ENCODE measurements around the gene MIA.

DNA sequence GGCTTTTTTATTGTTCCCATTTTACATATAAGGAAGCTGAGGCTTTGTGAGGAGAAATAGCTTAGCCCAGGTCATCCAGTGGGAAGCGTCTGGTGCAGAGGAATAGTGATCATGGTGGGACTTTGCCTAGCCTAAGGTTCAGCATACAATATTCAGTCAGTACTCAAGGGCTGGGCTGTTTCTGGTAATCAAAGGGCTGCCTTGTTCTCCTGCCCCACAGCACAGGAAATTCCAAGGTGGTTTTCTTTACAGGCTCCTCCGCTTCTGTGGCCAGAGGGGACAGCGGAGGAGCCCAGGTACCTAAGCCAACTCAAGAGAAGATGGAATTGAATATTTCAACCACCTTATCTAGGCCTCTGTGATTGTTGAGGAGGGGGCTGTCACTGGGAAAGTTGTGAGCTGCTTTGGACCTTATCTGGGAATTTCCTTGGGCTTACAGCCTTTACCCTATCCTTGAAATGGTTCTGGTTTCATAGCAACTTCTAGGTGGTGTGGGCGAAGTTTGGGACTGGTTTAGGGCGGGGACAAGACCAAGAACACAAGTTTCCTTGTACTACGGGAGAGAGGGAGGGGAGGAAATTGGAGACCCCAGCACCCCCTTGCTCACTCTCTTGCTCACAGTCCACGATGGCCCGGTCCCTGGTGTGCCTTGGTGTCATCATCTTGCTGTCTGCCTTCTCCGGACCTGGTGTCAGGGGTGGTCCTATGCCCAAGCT lies at the start of gene MIA:
- TF ChIP-seq EZH2 (IDR thresholded peaks at IDR 0.05) = no peak
- TF ChIP-seq, protein P1, sequence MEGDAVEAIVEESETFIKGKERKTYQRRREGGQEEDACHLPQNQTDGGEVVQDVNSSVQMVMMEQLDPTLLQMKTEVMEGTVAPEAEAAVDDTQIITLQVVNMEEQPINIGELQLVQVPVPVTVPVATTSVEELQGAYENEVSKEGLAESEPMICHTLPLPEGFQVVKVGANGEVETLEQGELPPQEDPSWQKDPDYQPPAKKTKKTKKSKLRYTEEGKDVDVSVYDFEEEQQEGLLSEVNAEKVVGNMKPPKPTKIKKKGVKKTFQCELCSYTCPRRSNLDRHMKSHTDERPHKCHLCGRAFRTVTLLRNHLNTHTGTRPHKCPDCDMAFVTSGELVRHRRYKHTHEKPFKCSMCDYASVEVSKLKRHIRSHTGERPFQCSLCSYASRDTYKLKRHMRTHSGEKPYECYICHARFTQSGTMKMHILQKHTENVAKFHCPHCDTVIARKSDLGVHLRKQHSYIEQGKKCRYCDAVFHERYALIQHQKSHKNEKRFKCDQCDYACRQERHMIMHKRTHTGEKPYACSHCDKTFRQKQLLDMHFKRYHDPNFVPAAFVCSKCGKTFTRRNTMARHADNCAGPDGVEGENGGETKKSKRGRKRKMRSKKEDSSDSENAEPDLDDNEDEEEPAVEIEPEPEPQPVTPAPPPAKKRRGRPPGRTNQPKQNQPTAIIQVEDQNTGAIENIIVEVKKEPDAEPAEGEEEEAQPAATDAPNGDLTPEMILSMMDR (IDR thresholded peaks at IDR 0.05) = no peak

Data from neural progenitor cell (in vitro differentiated cells).